OCI-LY7 (cell line): ENCODE data around the gene ABCC9. TPM values are rescaled to one million over a fixed set of nuclear protein-coding genes. Genes with fewer than 3 reads are reported as not detected.

ENCODE experiments used
- BruUV-seq: library from RNA; stranded (reverse); fragments of 400-500 nt; replicated peaks from 2 replicates; lab custom pipeline; 2021; lab: Mats Ljungman, UMichigan
- CTCF ChIA-PET: fragments of 300-600 bp; sonication (Branson Sonifier 250); formaldehyde crosslinking; loops from one replicate; lab custom pipeline; 2022; ENCODE audit warnings: antibody characterized with exemption; ENCODE audit not compliant: unreplicated experiment; lab: Charles Lee
- POLR2A ChIA-PET: fragments of 300-600 bp; sonication (Branson Sonifier 250); formaldehyde crosslinking; loops from one replicate; lab custom pipeline; 2022; ENCODE audit warnings: antibody characterized with exemption; lab: Charles Lee
- DNase-seq: peaks from one replicate; pipeline ENCODE4 v3.0.0-alpha.2; 2015; ENCODE audit warnings: low spot score
- H2AFZ ChIP-seq: fragments of 200-600 bp; sonication (generic), shearing (Covaris generic); 2 replicates; pipeline ENCODE4 v1.6.1; 2014; ENCODE audit warnings: mild to moderate bottlenecking, antibody characterized with exemption, low read length, moderate library complexity
- H3K27ac ChIP-seq: fragments of 200-600 bp; sonication (generic); 2 replicates; pipeline ENCODE4 v1.5.1; 2014; ENCODE audit warnings: mixed run types, low read depth, mild to moderate bottlenecking, moderate library complexity, low read length, inconsistent platforms; ENCODE audit not compliant: poor library complexity, severe bottlenecking
- H3K36me3 ChIP-seq: fragments of 200-600 bp; sonication (generic); 2 replicates; pipeline ENCODE4 v1.6.1; 2014; ENCODE audit warnings: mild to moderate bottlenecking, antibody characterized with exemption, low read length, moderate library complexity, mixed read lengths; ENCODE audit not compliant: insufficient read depth
- H3K4me1 ChIP-seq: fragments of 200-600 bp; sonication (generic); 2 replicates; pipeline ENCODE4 v1.5.1; 2014; ENCODE audit warnings: mild to moderate bottlenecking, low read length; ENCODE audit not compliant: insufficient read depth, poor library complexity, severe bottlenecking
- H3K4me2 ChIP-seq: fragments of 200-600 bp; sonication (generic); 2 replicates; pipeline ENCODE4 v1.6.1; 2014; ENCODE audit warnings: mild to moderate bottlenecking, low read length
- H3K4me3 ChIP-seq: fragments of 200-600 bp; sonication (generic); 2 replicates; pipeline ENCODE4 v1.5.1; 2014; ENCODE audit warnings: mild to moderate bottlenecking, low read depth, low read length; ENCODE audit not compliant: poor library complexity, severe bottlenecking
- H3K79me2 ChIP-seq: fragments of 200-600 bp; sonication (generic); 2 replicates; pipeline ENCODE4 v1.6.1; 2016; ENCODE audit warnings: low read depth, mild to moderate bottlenecking, low read length, moderate library complexity, mixed read lengths; ENCODE audit not compliant: insufficient read depth
- H3K9me2 ChIP-seq: fragments of 200-600 bp; sonication (generic); 2 replicates; pipeline ENCODE4 v1.6.1; 2016; ENCODE audit warnings: mild to moderate bottlenecking, low read length, mixed read lengths; ENCODE audit not compliant: insufficient read depth
- H3K9me3 ChIP-seq: fragments of 200-600 bp; sonication (generic); 2 replicates; pipeline ENCODE4 v1.6.1; 2014; ENCODE audit warnings: mild to moderate bottlenecking, mixed run types, low read length, mixed read lengths
- H4K20me1 ChIP-seq: fragments of 200-600 bp; sonication (generic); 2 replicates; pipeline ENCODE4 v1.6.1; 2014; ENCODE audit warnings: mild to moderate bottlenecking, antibody characterized with exemption, low read length, moderate library complexity, mixed read lengths; ENCODE audit not compliant: insufficient read depth
- EZH2phosphoT487 ChIP-seq: fragments of 200-600 bp; sonication (generic); IDR thresholded peaks from 2 replicates; pipeline ENCODE4 v1.6.1; 2018; ENCODE audit warnings: low read depth, borderline replicate concordance, mild to moderate bottlenecking, mixed run types, antibody characterized with exemption, low read length, moderate library complexity, mixed read lengths
- intact Hi-C: fragments of 100-400 bp; cut with micrococcal nuclease; formaldehyde crosslinking; loops from one replicate; pipeline ENCODE4 v1.10.0; 2022; ENCODE audit not compliant: unreplicated experiment
- total RNA-seq, 2 experiments: library from RNA; depleted of rRNA in 1 of 2; stranded (reverse); fragments of >200 nt in 1 of 2; shearing (Covaris generic) in 1 of 2; gene quantifications; 2 replicates each; pipeline ENCODE4 v1.2.3, GENCODE V29; 2014 to 2022
- TF ChIP-seq, protein P1 (sequence below): fragments of 200-600 bp; sonication (generic); conservative IDR thresholded peaks from 2 replicates; pipeline ENCODE4 v1.5.1; 2014; ENCODE audit warnings: mild to moderate bottlenecking, antibody characterized with exemption, low read length, moderate library complexity, mixed read lengths

ABCC9 gene
- total RNA-seq, 2 experiments from 2014 or later = not detected

DNA sequence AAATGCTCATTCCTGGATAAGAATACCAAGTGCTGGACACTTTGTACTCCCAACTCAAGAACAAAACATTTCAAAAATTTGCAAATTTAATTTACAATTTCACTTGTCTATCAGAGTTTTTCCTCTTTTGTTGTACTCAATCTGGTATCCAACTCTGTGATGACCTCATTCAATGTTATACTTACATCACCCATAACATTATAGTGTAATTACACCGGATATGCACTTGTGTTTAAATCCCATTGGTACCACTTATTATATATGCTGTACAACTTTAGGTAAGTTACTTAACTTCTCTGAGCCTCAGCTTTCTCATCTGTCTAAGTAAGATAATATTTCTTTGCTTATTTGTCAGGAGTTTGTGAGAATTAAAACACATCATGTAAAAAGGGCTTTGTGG lies 90.1 kb downstream of the ABCC9 start:
- DNase-seq = no peak
- Histone ChIP-seq H2AFZ (no peak overlapping the region), H3K36me3 (no peaks in the 10 kb centered on the region), H3K4me3 (no peak overlapping the region), H3K9me3 (no peaks in the 10 kb centered on the region), H3K27ac (no peak overlapping the region), H3K9me2 (no peaks in the 10 kb centered on the region), H3K4me2 (no peak overlapping the region), H3K79me2 (no peaks in the 10 kb centered on the region), H4K20me1 (no peaks in the 10 kb centered on the region), H3K4me1 (no peaks in the 10 kb centered on the region)
- intact Hi-C loops = no loop called here
- no TSS peak for BruUV-seq
- ChIA-PET POLR2A (no interaction called here), CTCF (no interaction called here)
- TF ChIP-seq, protein P1, sequence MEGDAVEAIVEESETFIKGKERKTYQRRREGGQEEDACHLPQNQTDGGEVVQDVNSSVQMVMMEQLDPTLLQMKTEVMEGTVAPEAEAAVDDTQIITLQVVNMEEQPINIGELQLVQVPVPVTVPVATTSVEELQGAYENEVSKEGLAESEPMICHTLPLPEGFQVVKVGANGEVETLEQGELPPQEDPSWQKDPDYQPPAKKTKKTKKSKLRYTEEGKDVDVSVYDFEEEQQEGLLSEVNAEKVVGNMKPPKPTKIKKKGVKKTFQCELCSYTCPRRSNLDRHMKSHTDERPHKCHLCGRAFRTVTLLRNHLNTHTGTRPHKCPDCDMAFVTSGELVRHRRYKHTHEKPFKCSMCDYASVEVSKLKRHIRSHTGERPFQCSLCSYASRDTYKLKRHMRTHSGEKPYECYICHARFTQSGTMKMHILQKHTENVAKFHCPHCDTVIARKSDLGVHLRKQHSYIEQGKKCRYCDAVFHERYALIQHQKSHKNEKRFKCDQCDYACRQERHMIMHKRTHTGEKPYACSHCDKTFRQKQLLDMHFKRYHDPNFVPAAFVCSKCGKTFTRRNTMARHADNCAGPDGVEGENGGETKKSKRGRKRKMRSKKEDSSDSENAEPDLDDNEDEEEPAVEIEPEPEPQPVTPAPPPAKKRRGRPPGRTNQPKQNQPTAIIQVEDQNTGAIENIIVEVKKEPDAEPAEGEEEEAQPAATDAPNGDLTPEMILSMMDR = no peak
- no peak for TF ChIP-seq EZH2phosphoT487

DNA sequence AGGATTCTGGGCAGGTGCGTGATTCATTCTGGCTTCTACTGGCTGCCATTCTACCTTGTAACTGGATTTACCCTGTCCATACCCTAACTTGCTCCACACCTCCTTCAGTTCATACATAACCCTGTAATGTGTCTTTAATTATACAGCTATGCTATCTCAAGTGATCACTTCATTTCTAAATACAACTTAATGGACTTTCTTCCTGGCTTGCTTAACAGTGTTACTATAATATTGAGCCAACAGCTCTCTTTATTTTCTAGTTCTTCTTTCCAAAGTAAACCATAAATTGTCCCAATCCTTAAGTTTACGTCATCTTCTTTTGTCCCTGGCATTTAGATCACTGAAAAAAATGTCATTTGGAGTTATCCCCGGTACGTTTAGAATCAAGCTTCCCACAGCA lies 90.8 kb downstream of the ABCC9 start:
- intact Hi-C loops = no loop called here
- H3K9me3 ChIP-seq = no peaks in the 10 kb centered on the region
- H3K9me2 ChIP-seq = no peaks in the 10 kb centered on the region
- TF ChIP-seq, protein P1 = no peak
- TF ChIP-seq EZH2phosphoT487 = no peak
- no TSS peak for BruUV-seq
- no peak overlapping the region for H3K27ac ChIP-seq
- DNase-seq = no peak
- H3K4me3 ChIP-seq = no peak overlapping the region
- H3K4me2 ChIP-seq = no peak overlapping the region
- no peaks in the 10 kb centered on the region for H3K36me3 ChIP-seq
- no peaks in the 10 kb centered on the region for H3K4me1 ChIP-seq
- CTCF ChIA-PET = no interaction called here
- no peak overlapping the region for H2AFZ ChIP-seq
- H4K20me1 ChIP-seq = no peaks in the 10 kb centered on the region
- H3K79me2 ChIP-seq = no peaks in the 10 kb centered on the region
- POLR2A ChIA-PET = interaction anchor here (1.4 kb wide), 1 partner anchor 10 kb away, joined by 3 read pairs; no protein-coding TSS in a partner anchor

DNA sequence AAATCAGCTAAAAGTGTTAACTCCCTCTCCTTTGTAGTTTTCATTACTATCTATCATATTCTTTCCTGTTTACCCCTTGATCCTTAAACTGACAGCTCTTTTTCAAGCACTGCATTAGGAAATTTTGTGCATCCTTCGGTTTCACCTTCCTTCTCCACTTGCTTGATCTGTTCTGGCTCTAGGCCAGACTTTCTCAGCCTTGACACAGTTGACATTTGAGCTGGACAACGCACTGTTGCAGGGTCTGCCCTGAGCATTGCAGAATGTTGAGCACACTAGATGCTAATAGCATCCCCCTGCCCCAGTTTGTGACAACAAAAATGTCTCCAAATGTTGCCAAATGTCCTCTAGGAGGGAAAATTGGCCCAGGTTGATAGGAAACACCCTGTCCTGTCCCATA lies 91.3 kb downstream of the ABCC9 start:
- no peaks in the 10 kb centered on the region for H3K36me3 ChIP-seq
- no peaks in the 10 kb centered on the region for H3K4me1 ChIP-seq
- no peaks in the 10 kb centered on the region for H4K20me1 ChIP-seq
- H3K9me2 ChIP-seq = no peaks in the 10 kb centered on the region
- H3K9me3 ChIP-seq = no peaks in the 10 kb centered on the region
- H3K4me3 ChIP-seq = no peak overlapping the region
- no peak overlapping the region for H2AFZ ChIP-seq
- BruUV-seq = no TSS peak
- ChIA-PET CTCF (no interaction called here), POLR2A (interaction anchor here (1.4 kb wide), 1 partner anchor 10 kb away, joined by 3 read pairs; no protein-coding TSS in a partner anchor)
- intact Hi-C loops = no loop called here
- H3K4me2 ChIP-seq = no peak overlapping the region
- H3K27ac ChIP-seq = no peak overlapping the region
- H3K79me2 ChIP-seq = no peaks in the 10 kb centered on the region
- no peak for DNase-seq
- TF ChIP-seq, protein P1 = no peak
- TF ChIP-seq EZH2phosphoT487 = no peak
